B cell (primary cell): ENCODE data around the gene TMEM120B. TPM values are rescaled to one million over a fixed set of nuclear protein-coding genes. Genes with fewer than 3 reads are reported as not detected.

ENCODE experiments used
- ATAC-seq: fragments of 200-7000 bp; cut with Tn5 transposase; one replicate; pipeline ENCODE4 v1.10.0; 2021; ENCODE audit warnings: low read depth, mild to moderate bottlenecking, moderate number of reproducible peaks, moderate library complexity
- CTCF ChIA-PET: fragments of 350-600 bp; sonication (Branson Sonifier 250); formaldehyde crosslinking; loops from one replicate; lab custom pipeline; 2021; ENCODE audit warnings: antibody characterized with exemption, inconsistent platforms; lab: Charles Lee
- POLR2A ChIA-PET: fragments of 350-600 bp; sonication (Branson Sonifier 250); formaldehyde crosslinking; loops from one replicate; lab custom pipeline; 2021; ENCODE audit warnings: antibody characterized with exemption; lab: Charles Lee
- DNase-seq: peaks from one replicate; pipeline ENCODE4 v3.0.0; 2013
- H2AFZ ChIP-seq: 2 replicates; pipeline ENCODE4 v1.6.1; 2012; ENCODE audit warnings: mild to moderate bottlenecking, low read depth, low read length; ENCODE audit not compliant: insufficient read depth, poor library complexity, severe bottlenecking
- H3K27ac ChIP-seq, 2 donors: 1 replicate in 1 of 2; 2 replicates in 1 of 2; pipeline ENCODE4 v1.5.1; 2012 to 2013; ENCODE audit warnings: low read length in 2 of 2, mild to moderate bottlenecking in 2 of 2, moderate library complexity in 1 of 2
- H3K27me3 ChIP-seq, 4 experiments: fragments of 200-600 bp in 1 of 4; sonication (generic) in 1 of 4; replicated peaks in 1 of 4; 1 replicate in 2 of 4; 2 replicates in 2 of 4; pipeline versions ENCODE4 v1.6.1 to v1.7.0; 2013 to 2016; ENCODE audit warnings: low read length in 3 of 4, mild to moderate bottlenecking in 2 of 4, mixed read lengths in 1 of 4, moderate library complexity in 1 of 4; ENCODE audit not compliant: insufficient read depth in 4 of 4, control insufficient read depth in 3 of 4; ENCODE audit errors: control extremely low read depth in 1 of 4
- H3K36me3 ChIP-seq, 2 experiments: replicated peaks in 1 of 2; 1 replicate in 1 of 2; 2 replicates in 1 of 2; pipeline versions ENCODE4 v1.6.1 to v1.7.1; 2013; ENCODE audit warnings: low read length in 1 of 2; ENCODE audit not compliant: insufficient read depth in 2 of 2, control insufficient read depth in 1 of 2; ENCODE audit errors: control extremely low read depth in 1 of 2, extremely low read depth in 1 of 2
- H3K4me1 ChIP-seq, 2 donors: fragments of 200-600 bp in 1 of 2; sonication (generic) in 1 of 2; 1 replicate in 1 of 2; 2 replicates in 1 of 2; pipeline versions ENCODE4 v1.5.1 to v1.6.1; 2013 to 2017; ENCODE audit warnings: low read length in 2 of 2; ENCODE audit not compliant: control insufficient read depth in 2 of 2, insufficient read depth in 2 of 2
- H3K4me2 ChIP-seq: replicated peaks from 2 replicates; pipeline ENCODE3; 2012; ENCODE audit warnings: mild to moderate bottlenecking, low read depth, low read length; ENCODE audit not compliant: poor library complexity, severe bottlenecking
- H3K4me3 ChIP-seq, 5 experiments: fragments of 200-600 bp in 1 of 5; sonication (generic) in 1 of 5; 1 replicate in 3 of 5; 2 replicates in 2 of 5; pipeline versions ENCODE4 v1.5.1 to v1.7.0; 2011 to 2016; ENCODE audit warnings: low read length in 4 of 5, mild to moderate bottlenecking in 4 of 5, low read depth in 2 of 5, control low read depth in 1 of 5, moderate library complexity in 1 of 5; ENCODE audit not compliant: insufficient read depth in 1 of 5; ENCODE audit errors: control extremely low read depth in 1 of 5, extremely low read depth in 1 of 5
- H3K79me2 ChIP-seq: fragments of 200-600 bp; sonication (generic); one replicate; pipeline ENCODE4 v1.6.0; 2016; ENCODE audit warnings: low read length; ENCODE audit not compliant: control insufficient read depth, insufficient read depth
- H3K9ac ChIP-seq: fragments of 200-600 bp; sonication (generic); 2 replicates; pipeline ENCODE4 v1.6.1; 2017; ENCODE audit warnings: mild to moderate bottlenecking, low read length, moderate library complexity
- H3K9me3 ChIP-seq, 3 donors: one replicate each; pipeline versions ENCODE4 v1.6.1 to v1.7.1; 2013; ENCODE audit warnings: low read length in 2 of 3; ENCODE audit not compliant: control insufficient read depth in 2 of 3, insufficient read depth in 1 of 3; ENCODE audit errors: control extremely low read depth in 1 of 3
- H4K20me1 ChIP-seq: 2 replicates; pipeline ENCODE4 v1.6.0; 2012; ENCODE audit warnings: mild to moderate bottlenecking, low read length; ENCODE audit not compliant: insufficient read depth, control insufficient read depth, poor library complexity, severe bottlenecking
- H3K27ac Mint-ChIP-seq: one replicate; pipeline ENCODE4 v1.8.0; 2021; ENCODE audit warnings: mixed read lengths
- H3K27me3 Mint-ChIP-seq: one replicate; pipeline ENCODE4 v1.8.0; 2021; ENCODE audit warnings: mixed read lengths
- H3K4me1 Mint-ChIP-seq: one replicate; pipeline ENCODE4 v1.8.0; 2021; ENCODE audit warnings: mixed read lengths
- H3K4me3 Mint-ChIP-seq: one replicate; pipeline ENCODE4 v1.8.0; 2021; ENCODE audit warnings: mixed read lengths
- H3K9me3 Mint-ChIP-seq: one replicate; pipeline ENCODE4 v1.8.0; 2022; ENCODE audit warnings: mixed read lengths; ENCODE audit not compliant: insufficient read depth
- EZH2 ChIP-seq: IDR thresholded peaks from 2 replicates; pipeline ENCODE4 v1.6.1; 2012; ENCODE audit warnings: borderline replicate concordance, low read depth, mild to moderate bottlenecking, moderate library complexity, low read length; ENCODE audit not compliant: insufficient read depth, poor library complexity, severe bottlenecking
- WGBS: methylation state at CpG from one replicate; pipeline ENCODE4 v1.1.5; 2013; ENCODE audit warnings: missing lambda C conversion rate; ENCODE audit not compliant: insufficient coverage; 5-methylcytosine and 5-hydroxymethylcytosine counted together
- intact Hi-C: fragments of 100-400 bp; cut with micrococcal nuclease; formaldehyde crosslinking; loops from one replicate; pipeline ENCODE4 v1.10.0; 2022
- polyA plus RNA-seq: library from polyadenylated mRNA; depleted of rRNA; stranded (reverse); fragments of >200 nt; gene quantifications from 2 replicates; pipeline ENCODE4 v1.2.3, GENCODE V29; 2012
- total RNA-seq, 2 donors: library from RNA; stranded (reverse); fragments of 120-200 nt in 1 of 2; gene quantifications; 1 replicate in 1 of 2; 2 replicates in 1 of 2; pipeline versions ENCODE4 v1.2.3 to v1.2.4, GENCODE V29; 2013 to 2022
- TF ChIP-seq, protein P1 (sequence below): fragments of 200-600 bp; IDR thresholded peaks from one replicate; pipeline ENCODE4 v1.8.0; 2022; ENCODE audit warnings: antibody characterized with exemption, mild to moderate bottlenecking

TMEM120B gene
- total and polyA plus RNA-seq, 2 donors (not counting 1 experiment from before 2014, with no cell fraction given) = 9.2 to 9.7 TPM

DNA sequence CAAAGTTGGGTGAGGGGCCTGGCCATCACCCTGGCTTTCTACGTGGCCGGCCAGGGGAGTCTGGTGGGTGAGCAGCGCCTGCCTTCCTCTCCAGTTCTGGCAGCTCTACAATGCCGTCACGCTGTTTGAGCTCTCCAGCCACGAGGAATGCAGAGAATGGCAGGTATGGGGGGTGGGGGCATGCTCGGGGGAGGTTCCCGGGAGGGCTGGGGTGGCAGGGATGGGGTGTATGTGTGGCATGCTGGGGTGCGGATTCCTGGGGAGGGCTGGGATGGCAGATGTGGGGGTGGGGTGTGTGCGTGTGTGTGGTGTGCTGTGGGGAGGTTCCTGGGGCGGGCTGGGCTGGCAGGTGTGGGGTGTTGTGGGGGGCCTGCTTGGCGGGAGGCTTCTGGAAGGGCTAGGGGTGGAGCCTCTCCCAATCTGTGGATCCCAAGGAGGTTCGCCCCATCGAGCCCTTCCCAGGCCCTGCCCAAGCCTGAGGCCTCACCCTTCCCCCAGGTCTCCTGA, 62.5 kb downstream of the TMEM120B start:
- DNase-seq (no peak), ATAC-seq (no peak)
- H3K36me3 ChIP-seq = peaks cover 0 to 24% of the 10 kb centered on the region in 2 experiments
- no peaks in the 10 kb centered on the region for H3K9me3 ChIP-seq
- H3K4me3 ChIP-seq = no peak overlapping the region
- Mint-ChIP-seq H3K27ac (no peak overlapping the region), H3K9me3 (no peaks in the 10 kb centered on the region), H3K4me1 (peaks cover 16% of the 10 kb centered on the region), H3K4me3 (no peak overlapping the region), H3K27me3 (no peaks in the 10 kb centered on the region)
- no peak overlapping the region for H3K9ac ChIP-seq
- peaks cover 50% of the 10 kb centered on the region for H3K79me2 ChIP-seq
- WGBS = 89% methylated on average over 11 of the region's 14 CpGs
- no peak overlapping the region for H3K4me2 ChIP-seq
- no peak overlapping the region for H2AFZ ChIP-seq
- peaks cover 15 to 25% of the 10 kb centered on the region in 2 donors for H3K4me1 ChIP-seq
- CTCF ChIA-PET = interaction anchor here (0.9 to 33.5 kb wide), 6 partner anchors 10 to 222 kb away, joined by 4 to 1947 read pairs (median 8); partner anchors contain the start of genes RHOF and SETD1B
- H3K27ac ChIP-seq = no peak overlapping the region
- no peaks in the 10 kb centered on the region for H3K27me3 ChIP-seq
- no peaks in the 10 kb centered on the region for H4K20me1 ChIP-seq
- no peak for TF ChIP-seq EZH2
- TF ChIP-seq, protein P1, sequence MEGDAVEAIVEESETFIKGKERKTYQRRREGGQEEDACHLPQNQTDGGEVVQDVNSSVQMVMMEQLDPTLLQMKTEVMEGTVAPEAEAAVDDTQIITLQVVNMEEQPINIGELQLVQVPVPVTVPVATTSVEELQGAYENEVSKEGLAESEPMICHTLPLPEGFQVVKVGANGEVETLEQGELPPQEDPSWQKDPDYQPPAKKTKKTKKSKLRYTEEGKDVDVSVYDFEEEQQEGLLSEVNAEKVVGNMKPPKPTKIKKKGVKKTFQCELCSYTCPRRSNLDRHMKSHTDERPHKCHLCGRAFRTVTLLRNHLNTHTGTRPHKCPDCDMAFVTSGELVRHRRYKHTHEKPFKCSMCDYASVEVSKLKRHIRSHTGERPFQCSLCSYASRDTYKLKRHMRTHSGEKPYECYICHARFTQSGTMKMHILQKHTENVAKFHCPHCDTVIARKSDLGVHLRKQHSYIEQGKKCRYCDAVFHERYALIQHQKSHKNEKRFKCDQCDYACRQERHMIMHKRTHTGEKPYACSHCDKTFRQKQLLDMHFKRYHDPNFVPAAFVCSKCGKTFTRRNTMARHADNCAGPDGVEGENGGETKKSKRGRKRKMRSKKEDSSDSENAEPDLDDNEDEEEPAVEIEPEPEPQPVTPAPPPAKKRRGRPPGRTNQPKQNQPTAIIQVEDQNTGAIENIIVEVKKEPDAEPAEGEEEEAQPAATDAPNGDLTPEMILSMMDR = no peak
- POLR2A ChIA-PET = no interaction called here
- intact Hi-C loops = loop anchor here (5.0 kb wide), 2 partner anchors 37 to 63 kb away; partner anchors contain the start of gene TMEM120B

DNA sequence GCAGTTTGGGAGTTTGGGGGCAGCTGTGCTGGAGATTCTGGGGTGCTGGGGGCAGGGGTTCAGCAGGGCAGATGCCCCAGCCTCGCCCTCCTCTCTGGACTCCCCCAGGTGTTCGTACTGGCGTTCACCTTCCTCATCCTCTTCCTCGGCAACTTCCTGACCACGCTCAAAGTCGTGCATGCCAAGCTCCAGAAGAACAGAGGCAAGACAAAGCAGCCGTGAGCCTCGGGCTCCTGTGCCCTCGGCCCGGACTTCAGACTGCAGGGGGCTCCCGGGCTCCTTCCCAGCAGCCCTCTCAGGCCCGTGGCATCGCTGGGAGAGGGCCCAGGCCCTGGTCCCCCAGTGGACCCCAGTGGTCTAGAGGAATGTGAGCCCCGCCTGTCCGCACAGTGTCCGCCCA, 62.9 kb downstream of the TMEM120B start:
- POLR2A ChIA-PET = interaction anchor here (3.4 kb wide), 1 partner anchor 18 kb away, joined by 37 read pairs; the partner anchor contains the start of gene RHOF
- H3K27me3 Mint-ChIP-seq = no peaks in the 10 kb centered on the region
- H3K4me1 Mint-ChIP-seq = peaks cover 19% of the 10 kb centered on the region
- H3K9me3 Mint-ChIP-seq = no peaks in the 10 kb centered on the region
- Histone ChIP-seq H3K27ac (no peak overlapping the region), H2AFZ (no peak overlapping the region), H3K9me3 (no peaks in the 10 kb centered on the region), H3K4me1 (peaks cover 15 to 28% of the 10 kb centered on the region in 2 donors), H3K4me3 (no peak overlapping the region), H4K20me1 (peaks cover 3% of the 10 kb centered on the region), H3K27me3 (no peaks in the 10 kb centered on the region), H3K9ac (no peak overlapping the region), H3K79me2 (peaks cover 55% of the 10 kb centered on the region), H3K36me3 (peaks cover 0 to 29% of the 10 kb centered on the region in 2 experiments), H3K4me2 (peak overlapping the region; percentile 66)
- TF ChIP-seq EZH2 = no peak
- TF ChIP-seq, protein P1 = no peak
- DNase-seq (no peak), ATAC-seq (no peak)
- whole genome bisulfite sequencing = 83% methylated on average over 15 of the region's 16 CpGs
- no peak overlapping the region for H3K4me3 Mint-ChIP-seq
- intact Hi-C loops = loop anchor here (5.0 kb wide), 1 partner anchor 37 kb away; no protein-coding TSS in a partner anchor
- CTCF ChIA-PET = interaction anchor here (1.2 to 33.5 kb wide), 4 partner anchors 11 to 79 kb away, joined by 4 to 1947 read pairs (median 40); partner anchors contain the start of genes RHOF and SETD1B
- no peak overlapping the region for H3K27ac Mint-ChIP-seq
